Fibroblast of peridontal ligament (primary cell): ENCODE results near the gene ZNF366.

Source experiments
- DNase-seq: peaks from one replicate; pipeline ENCODE4 v3.0.0-alpha.2; 2010; ENCODE audit errors: extremely low read depth

The ZNF366 gene

GRCh38 chr5:72518001-72518683 is 10.9 kb upstream of the ZNF366 start:
- DNase-seq = no peak

DNA sequence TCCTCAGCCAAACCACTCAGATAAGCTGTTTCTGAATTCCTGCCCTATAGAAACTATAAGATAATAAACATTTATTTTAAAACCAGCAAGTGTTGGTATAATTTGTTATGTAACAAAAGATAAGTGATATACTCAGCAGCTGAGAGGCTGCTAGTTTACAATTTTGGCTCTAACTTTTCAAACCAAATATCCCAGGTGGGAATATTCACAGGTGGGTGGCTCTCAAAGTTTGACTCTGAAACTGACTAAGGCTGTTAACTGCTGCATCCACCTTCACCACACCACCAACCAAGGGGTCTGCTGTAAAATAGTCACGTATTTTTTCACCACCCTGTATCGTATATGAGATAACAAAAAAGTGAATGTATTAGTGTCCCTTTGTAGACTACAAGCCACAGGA is 9.7 kb upstream of the ZNF366 start:
- no peak for DNase-seq

GRCh38 chr5:72515211-72515610 is 8.0 kb upstream of the ZNF366 start:
- no peak for DNase-seq

DNA sequence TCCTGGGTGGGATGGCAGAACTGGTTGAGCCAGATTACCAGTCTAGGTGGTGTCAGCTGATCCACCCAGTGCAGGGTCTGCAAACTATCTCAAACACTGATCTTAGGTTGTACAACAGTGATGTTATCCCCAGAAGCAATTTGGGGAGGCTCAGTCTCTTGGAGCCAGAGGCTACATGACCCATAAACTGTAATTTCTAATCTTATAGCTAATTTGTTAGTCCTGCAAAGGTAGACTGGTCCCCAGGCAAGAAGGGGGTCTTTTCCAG is 5.3 kb upstream of the ZNF366 start:
- no peak for DNase-seq

DNA sequence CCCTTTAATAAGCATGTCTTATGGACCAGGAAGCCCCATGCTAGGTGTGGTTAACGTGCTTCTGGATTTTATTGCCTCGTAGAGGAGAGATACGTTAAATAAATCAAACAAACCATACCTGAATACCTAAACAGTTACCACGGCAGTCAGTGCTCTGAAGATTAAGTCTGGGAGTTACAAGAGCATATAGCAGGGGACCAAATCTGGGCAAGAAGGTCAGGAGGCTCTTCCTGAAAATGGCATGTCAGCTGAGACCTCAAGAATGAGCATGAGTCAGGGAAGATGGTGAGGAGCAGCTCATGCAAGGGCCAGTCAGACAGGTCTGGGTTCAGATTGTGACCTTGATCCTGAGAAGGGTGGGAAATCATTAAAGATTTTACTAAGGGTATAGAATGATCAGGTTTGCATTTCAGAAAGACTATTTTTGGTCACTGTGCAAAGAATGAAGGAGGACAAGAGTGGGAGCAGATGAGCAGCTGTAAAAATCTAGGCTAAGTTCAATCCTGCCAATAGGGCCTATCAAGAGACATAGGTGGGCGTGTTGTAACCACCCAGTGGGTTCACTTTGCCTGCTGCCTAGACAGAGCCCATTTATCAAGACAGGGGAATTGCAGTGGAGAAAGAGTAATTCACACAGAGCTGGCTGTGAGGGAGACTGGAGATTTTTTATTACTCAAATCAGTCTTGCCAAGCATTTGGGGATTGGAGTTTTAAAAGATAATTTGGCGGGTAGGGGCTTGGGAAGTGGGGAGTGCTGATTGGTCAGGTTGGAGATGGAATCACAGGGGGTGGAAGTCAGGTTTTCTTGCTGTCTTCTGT is 4.8 kb upstream of the ZNF366 start:
- no peak for DNase-seq

DNA sequence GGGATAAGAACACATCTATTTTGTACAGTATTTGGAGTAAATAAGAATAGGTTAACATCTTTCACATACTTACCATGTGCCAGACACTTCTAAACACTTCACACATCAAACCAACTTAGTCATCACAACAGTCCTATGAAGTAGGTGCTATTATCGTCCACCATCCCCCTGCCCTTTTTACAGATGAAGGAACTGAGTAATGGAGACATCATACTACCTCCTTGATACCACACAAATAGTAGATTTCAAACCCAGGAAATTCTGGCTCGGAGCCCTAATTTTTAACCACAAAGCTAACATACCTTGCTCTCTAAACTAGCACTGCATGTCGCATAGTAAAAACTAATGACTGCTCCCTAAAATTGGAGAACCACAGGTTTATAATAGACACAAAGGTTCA is 4.2 kb upstream of the ZNF366 start:
- DNase-seq = no peak

DNA sequence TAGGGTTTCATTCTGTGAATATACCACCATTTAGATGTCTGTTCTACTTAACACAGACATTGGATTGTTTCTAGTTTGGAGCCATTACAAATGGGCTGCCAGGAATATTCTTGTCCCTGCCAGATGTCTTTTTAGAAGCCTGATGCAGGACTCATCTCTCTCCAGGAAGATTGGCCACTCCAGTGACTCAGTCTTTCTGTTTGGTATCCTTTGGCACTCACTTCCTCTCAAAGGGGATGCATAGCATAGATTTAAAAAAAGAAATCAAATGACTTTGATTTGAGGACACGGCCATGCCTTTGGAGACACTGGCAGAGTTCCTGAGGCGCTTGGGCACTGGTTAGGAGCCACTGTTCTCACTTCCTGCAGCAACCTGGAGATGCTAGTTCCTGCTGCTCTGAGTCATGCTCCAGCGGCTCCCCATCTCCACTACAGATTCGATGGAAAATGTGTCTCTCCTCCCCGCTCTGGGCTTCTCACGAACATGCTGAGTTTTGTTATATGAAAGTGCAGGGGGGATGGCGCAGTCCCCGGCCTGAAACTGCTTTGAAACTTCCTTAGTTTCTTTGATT is 3.5 kb upstream of the ZNF366 start:
- DNase-seq = peak; percentile 61

- no peak for DNase-seq
Measured at GRCh38 chr5:72509401-72509800, 2.2 kb upstream of the ZNF366 start.

DNA sequence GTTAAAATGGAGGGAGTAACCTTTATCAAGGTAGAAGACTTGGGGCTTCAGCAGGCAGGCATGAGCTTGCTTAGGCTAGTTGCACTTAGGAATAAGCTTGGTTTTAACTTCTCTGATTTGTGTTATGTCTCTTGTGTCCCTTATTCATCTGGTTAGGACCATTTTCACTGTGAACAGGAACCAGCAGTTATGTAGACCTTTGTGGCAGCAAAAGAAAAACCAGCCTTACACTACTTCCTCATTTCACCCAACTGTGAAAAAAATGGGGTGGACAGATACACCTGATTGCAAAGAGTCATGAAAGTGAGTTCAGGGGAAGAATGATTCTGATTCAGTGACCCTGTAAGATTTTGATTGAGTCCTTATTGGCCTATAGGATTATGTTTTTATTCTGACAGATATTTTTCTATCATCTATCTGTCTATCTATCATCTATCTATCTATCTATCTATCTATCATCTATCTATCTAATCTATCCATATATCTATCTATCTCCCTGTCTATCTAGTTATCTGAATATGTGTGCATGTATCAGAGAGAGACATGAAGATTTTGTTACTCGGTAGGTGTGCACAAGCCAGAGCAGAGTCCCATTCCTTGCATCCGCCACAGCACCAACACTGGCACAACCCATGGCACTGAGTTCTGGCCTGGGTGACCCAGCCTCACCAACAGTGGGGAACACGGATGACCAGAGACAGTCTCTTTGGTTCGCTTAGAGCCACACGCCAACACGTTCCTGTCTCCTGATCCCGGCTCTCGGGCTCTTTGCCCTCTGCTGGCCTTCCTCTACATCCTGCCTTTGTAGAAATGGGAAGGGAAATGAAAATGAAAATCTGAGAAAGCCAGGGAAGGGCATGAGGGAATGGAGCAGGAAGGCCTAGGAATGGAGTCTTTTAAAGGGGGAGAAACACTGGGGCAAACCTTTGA is 1.3 kb upstream of the ZNF366 start:
- no peak for DNase-seq

GRCh38 chr5:72507907-72508238 is 663 bp upstream of the ZNF366 start:
- DNase-seq = no peak

- DNase-seq = no peak
Measured at GRCh38 chr5:72506158-72506549, 1.1 kb downstream of the ZNF366 start.

GRCh38 chr5:72505539-72506157 is 1.6 kb downstream of the ZNF366 start:
- DNase-seq = no peak

GRCh38 chr5:72505016-72505415 is 2.2 kb downstream of the ZNF366 start:
- no peak for DNase-seq

DNA sequence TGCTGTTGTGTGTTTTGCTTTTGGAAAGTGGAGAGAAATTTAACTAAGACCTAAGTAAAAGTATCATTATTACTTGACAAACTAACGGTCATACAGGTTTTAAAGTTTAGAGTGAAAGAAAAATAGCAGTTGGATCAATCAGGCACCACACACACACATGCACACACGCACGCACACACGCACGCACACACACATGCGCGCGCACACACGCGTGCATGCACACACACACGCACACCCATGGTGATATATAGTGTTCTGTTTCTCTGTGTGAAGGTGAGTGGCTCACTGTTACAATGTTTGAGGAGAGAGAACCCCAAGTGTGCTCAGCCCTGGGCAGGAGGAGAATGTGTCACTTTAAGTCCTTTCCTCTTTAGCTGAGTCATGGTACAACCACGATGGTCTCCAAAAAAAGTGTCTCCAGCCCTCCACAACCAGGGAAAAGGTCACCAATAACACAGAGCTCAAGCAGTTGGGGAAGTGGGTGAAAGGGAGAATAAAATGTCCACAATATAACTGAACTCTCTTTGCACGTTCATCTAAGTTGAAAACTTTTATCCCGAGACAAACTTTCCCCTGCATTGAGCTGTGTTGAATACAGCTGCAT is 3.2 kb downstream of the ZNF366 start:
- DNase-seq = peak; percentile 42

- DNase-seq = peak; percentile 77
Measured at GRCh38 chr5:72501488-72501887, 5.7 kb downstream of the ZNF366 start.

GRCh38 chr5:72499730-72500129 is 7.5 kb downstream of the ZNF366 start:
- DNase-seq = no peak

DNA sequence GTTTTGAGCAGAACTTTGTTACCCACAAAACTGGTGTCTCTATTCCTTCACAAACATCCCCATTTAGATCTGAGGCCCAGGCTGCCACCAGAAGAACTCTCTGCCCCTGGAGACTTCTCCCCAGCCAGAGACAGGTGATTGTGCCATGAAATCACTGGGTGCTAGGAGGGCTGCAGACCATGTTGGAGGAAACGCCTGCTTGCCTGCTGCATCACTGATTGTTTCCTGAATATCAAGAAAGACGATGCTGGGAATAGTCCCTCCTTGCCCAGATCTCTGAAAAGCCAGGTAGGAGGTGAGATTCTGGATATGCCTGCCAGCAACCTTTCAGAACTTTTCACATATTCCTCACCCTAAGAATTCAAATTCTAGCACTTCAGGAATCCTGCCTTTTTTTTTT is 8.1 kb downstream of the ZNF366 start:
- DNase-seq = no peak

GRCh38 chr5:72498284-72498683 is 8.9 kb downstream of the ZNF366 start:
- peak; percentile 60 for DNase-seq

- DNase-seq = no peak
Measured at GRCh38 chr5:72497823-72498222, 9.4 kb downstream of the ZNF366 start.

GRCh38 chr5:72495410-72495809 is 11.8 kb downstream of the ZNF366 start:
- no peak for DNase-seq

DNA sequence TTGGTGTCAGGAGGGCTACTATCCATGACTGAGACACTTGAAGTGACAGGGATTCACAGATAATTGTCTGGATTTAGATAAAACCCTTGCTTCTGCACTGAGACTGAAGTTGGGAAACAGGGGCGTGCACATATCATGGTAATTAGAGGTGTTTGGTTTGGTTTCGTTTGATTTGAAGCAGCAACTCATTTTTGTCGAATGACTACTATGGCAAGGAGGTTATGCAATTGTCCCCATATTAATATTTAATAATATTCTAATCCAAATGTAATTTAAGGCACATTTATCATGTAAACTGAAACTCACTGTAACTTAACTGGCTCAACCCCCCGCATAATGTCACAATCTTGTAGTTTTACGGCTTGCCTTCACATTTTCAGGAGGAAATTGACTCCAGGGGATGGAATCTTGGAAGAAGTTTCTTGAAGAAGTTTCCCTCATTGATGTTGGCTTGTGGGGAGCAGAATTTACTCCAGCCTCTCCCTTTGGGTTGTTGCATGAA is 12.5 kb downstream of the ZNF366 start:
- peak; percentile 40 for DNase-seq
